ENCODE data around the gene NAB2.

DNA sequence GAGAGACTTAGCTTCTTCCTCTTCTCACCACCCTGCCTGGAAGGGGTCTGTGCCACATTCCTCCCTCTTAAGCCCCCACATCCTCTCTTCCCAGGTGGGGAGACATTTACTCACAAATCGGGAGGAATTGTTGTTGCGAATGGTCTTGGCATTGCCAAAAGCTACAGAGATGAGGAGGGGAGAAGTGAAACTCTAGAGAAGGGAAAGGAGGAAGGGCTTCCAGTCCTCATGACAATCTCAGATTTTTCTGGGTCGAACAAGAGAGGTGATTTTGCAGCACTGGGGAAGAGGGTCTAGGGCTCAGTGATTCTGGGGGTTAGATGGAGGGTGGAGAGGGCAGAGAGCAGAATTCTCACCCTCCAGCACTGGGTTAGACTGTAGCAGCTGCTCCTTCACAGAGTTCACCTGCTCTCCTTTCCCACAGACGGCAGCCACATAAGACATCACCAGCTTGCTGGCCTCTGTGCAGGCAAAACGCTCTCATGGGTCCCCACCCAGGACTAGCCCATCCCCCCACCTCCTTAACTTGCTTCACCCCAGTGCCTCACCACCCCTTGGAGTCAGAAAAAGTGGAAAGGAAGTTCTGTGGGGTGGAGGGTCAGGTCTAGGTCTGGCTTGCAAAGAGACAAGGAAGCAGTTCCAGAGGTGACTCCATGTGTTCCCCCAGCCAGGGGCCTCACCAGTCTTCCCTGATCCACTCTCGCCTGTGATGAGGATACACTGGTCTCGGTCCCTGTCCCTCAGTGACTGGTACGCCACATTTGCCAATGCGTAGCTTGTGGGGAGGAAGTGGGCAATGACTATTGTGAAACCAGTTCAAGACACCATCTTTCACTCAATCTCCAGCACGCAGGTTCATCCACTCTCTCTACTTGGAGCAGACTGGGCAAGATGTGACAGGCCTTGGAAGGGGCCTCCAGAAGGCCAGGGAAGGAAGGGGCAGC is 41.7 kb upstream of the NAB2 start:
- TF ChIP-seq, protein P1, sequence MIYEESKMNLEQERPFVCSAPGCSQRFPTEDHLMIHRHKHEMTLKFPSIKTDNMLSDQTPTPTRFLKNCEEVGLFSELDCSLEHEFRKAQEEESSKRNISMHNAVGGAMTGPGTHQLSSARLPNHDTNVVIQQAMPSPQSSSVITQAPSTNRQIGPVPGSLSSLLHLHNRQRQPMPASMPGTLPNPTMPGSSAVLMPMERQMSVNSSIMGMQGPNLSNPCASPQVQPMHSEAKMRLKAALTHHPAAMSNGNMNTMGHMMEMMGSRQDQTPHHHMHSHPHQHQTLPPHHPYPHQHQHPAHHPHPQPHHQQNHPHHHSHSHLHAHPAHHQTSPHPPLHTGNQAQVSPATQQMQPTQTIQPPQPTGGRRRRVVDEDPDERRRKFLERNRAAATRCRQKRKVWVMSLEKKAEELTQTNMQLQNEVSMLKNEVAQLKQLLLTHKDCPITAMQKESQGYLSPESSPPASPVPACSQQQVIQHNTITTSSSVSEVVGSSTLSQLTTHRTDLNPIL (CRISPR knock-in tag; IDR thresholded peaks at IDR 0.05; ENCODE audit: low read depth): no peak
- TF ChIP-seq, protein P2, sequence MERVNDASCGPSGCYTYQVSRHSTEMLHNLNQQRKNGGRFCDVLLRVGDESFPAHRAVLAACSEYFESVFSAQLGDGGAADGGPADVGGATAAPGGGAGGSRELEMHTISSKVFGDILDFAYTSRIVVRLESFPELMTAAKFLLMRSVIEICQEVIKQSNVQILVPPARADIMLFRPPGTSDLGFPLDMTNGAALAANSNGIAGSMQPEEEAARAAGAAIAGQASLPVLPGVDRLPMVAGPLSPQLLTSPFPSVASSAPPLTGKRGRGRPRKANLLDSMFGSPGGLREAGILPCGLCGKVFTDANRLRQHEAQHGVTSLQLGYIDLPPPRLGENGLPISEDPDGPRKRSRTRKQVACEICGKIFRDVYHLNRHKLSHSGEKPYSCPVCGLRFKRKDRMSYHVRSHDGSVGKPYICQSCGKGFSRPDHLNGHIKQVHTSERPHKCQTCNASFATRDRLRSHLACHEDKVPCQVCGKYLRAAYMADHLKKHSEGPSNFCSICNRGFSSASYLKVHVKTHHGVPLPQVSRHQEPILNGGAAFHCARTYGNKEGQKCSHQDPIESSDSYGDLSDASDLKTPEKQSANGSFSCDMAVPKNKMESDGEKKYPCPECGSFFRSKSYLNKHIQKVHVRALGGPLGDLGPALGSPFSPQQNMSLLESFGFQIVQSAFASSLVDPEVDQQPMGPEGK (CRISPR knock-in tag; IDR thresholded peaks at IDR 0.05; ENCODE audit: borderline replicate concordance): no peak
- TF ChIP-seq RARB (CRISPR knock-in tag; IDR thresholded peaks at IDR 0.05) (no peak), ZFP30 (CRISPR knock-in tag; IDR thresholded peaks at IDR 0.05) (no peak), BACH2 (CRISPR knock-in tag; IDR thresholded peaks at IDR 0.05; ENCODE audit: borderline replicate concordance) (no peak), ESRRG (CRISPR knock-in tag; IDR thresholded peaks at IDR 0.05) (no peak), SNAI2 (CRISPR knock-in tag; IDR thresholded peaks at IDR 0.05) (no peak), ZC3H10 (CRISPR knock-in tag; IDR thresholded peaks at IDR 0.05) (no peak), ZNF70 (CRISPR knock-in tag; IDR thresholded peaks at IDR 0.05) (no peak), TCF4 (CRISPR knock-in tag; IDR thresholded peaks at IDR 0.05; ENCODE audit: borderline replicate concordance) (no peak), ZNF565 (CRISPR knock-in tag; conservative IDR thresholded peaks at IDR 0.05; ENCODE audit: low read depth) (no peak)

All from SK-N-SH treated with all-trans-retinoic acid at 6 μM for 48 hours (cell line).